ENCODE data around the gene PRKN.

DNA sequence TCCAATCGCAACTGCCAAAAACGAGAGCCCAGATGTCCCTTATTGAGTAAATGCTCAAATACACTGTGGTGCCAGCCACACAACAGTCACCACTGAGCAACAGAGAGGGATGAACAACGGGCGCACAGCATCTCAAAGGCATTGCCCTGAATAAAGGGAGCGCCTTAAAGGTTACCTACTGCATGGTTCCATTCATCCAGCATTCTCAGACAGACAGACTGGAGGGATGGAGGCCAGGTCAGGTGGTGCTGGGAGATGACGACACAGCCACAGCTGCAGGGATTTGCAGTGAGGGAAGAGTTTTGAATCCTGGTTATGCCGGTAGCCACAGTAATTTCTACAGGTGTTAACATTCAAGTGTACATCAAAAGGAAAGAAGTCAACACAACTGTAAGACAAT lies 838.2 kb downstream of the PRKN start:
- no peak for TF ChIP-seq NFRKB (IDR thresholded peaks at IDR 0.05)
- TF ChIP-seq ARNT (IDR thresholded peaks at IDR 0.05), result no peak

All from HEK293T (cell line).